Caco-2 (cell line): Measurements from ENCODE around the gene KCTD17. TPM values are rescaled to one million over a fixed set of nuclear protein-coding genes. Genes with fewer than 3 reads are reported as not detected.

ENCODE experiments used
- Bru-seq: library from RNA; stranded (reverse); fragments of 400-500 nt; gene quantifications from one replicate; lab custom pipeline; 2021; lab: Mats Ljungman, UMichigan
- BruChase-seq, 2 experiments: library from RNA; stranded (reverse); fragments of 400-500 nt; gene quantifications; one replicate each; lab custom pipeline; 2021; lab: Mats Ljungman, UMichigan
- BruUV-seq: library from RNA; stranded (reverse); fragments of 400-500 nt; replicated peaks from 2 replicates; lab custom pipeline; 2021; lab: Mats Ljungman, UMichigan
- CTCF ChIA-PET: fragments of 300-600 bp; sonication (Branson Sonifier 250); formaldehyde crosslinking; loops from one replicate; lab custom pipeline; 2022; ENCODE audit warnings: antibody characterized with exemption; lab: Charles Lee
- POLR2A ChIA-PET: fragments of 300-600 bp; sonication (Branson Sonifier 250); formaldehyde crosslinking; loops from one replicate; lab custom pipeline; 2022; ENCODE audit warnings: antibody characterized with exemption; lab: Charles Lee
- DNase-seq, 2 experiments: peaks; one replicate each; pipeline versions ENCODE4 v3.0.0 to v3.0.0-alpha.2; 2020 to 2022
- H3K27me3 ChIP-seq: replicated peaks from 2 replicates; pipeline ENCODE4 v1.6.0; 2011; ENCODE audit warnings: low read length; ENCODE audit not compliant: control insufficient read depth, insufficient read depth
- H3K36me3 ChIP-seq: 2 replicates; pipeline ENCODE4 v1.5.1; 2011; ENCODE audit warnings: low read length; ENCODE audit not compliant: control insufficient read depth, insufficient read depth
- H3K4me1 ChIP-seq: fragments of 250-450 bp; sonication (Bioruptor Pico); 2 replicates; pipeline ENCODE4 v1.5.1; 2020; ENCODE audit warnings: mild to moderate bottlenecking
- H3K4me3 ChIP-seq: 2 replicates; pipeline ENCODE4 v1.5.1; 2011; ENCODE audit warnings: low read depth, mild to moderate bottlenecking, control low read depth, low read length
- H3K9me3 ChIP-seq: fragments of 250-450 bp; sonication (Bioruptor Pico); 2 replicates; pipeline ENCODE4 v1.5.1; 2020; ENCODE audit warnings: mild to moderate bottlenecking, moderate library complexity
- H3K27ac Mint-ChIP-seq: one replicate; pipeline ENCODE4 v1.8.0; 2022; ENCODE audit warnings: mixed read lengths; ENCODE audit not compliant: unreplicated experiment
- H3K27me3 Mint-ChIP-seq: one replicate; pipeline ENCODE4 v1.8.0; 2022; ENCODE audit warnings: mixed read lengths; ENCODE audit not compliant: insufficient read depth, unreplicated experiment
- H3K36me3 Mint-ChIP-seq: one replicate; pipeline ENCODE4 v1.8.0; 2022; ENCODE audit warnings: mild to moderate bottlenecking, mixed read lengths; ENCODE audit not compliant: insufficient read depth, unreplicated experiment
- H3K4me1 Mint-ChIP-seq: one replicate; pipeline ENCODE4 v1.8.0; 2022; ENCODE audit warnings: low read depth, mixed read lengths; ENCODE audit not compliant: unreplicated experiment
- H3K4me3 Mint-ChIP-seq: one replicate; pipeline ENCODE4 v1.8.0; 2022; ENCODE audit warnings: mild to moderate bottlenecking, moderate library complexity, mixed read lengths; ENCODE audit not compliant: unreplicated experiment
- H3K9me3 Mint-ChIP-seq: one replicate; pipeline ENCODE4 v1.8.0; 2022; ENCODE audit warnings: mixed read lengths; ENCODE audit not compliant: unreplicated experiment
- CTCF ChIP-seq, 2 experiments: fragments of 200-600 bp in 1 of 2; IDR thresholded peaks; 1 replicate in 1 of 2; 2 replicates in 1 of 2; pipeline versions ENCODE4 v1.5.1 to v1.8.0; 2011 to 2022; ENCODE audit warnings: antibody characterized with exemption in 1 of 2, control low read depth in 1 of 2, inconsistent platforms in 1 of 2, low read depth in 1 of 2, low read length in 1 of 2, mild to moderate bottlenecking in 1 of 2, moderate library complexity in 1 of 2; ENCODE audit not compliant: insufficient read depth in 1 of 2, severe bottlenecking in 1 of 2, unreplicated experiment in 1 of 2
- intact Hi-C: fragments of 100-400 bp; cut with micrococcal nuclease; formaldehyde crosslinking; loops from one replicate; pipeline ENCODE4 v1.10.0; 2022; ENCODE audit not compliant: unreplicated experiment
- long read RNA-seq: library from polyadenylated mRNA; stranded (forward); transcript quantifications from one replicate; pipeline ENCODE4 v2.0.0, GENCODE V29; 2022
- total RNA-seq: library from RNA; stranded (reverse); gene quantifications from 2 replicates; pipeline ENCODE4 v1.2.3, GENCODE V29; 2022

The KCTD17 gene
- total RNA-seq (17.2 and 19.8 TPM in 2 replicates), Bru-seq, nascent RNA (percentile 41 among the genes with signal in this experiment), BruChase-seq, experiment 1, labeled RNA remaining after a 2-hour chase (percentile 43 among the genes with signal in this experiment), BruChase-seq, experiment 2, labeled RNA remaining after a 6-hour chase (percentile 47 among the genes with signal in this experiment)
- long read RNA-seq, partial matches to known transcripts, result 3 of 5 reads
- long read RNA-seq, other reads (novel, unspliced or antisense), result 0 of 5 reads

GRCh38 chr22:37051391-37052385, at the start of gene KCTD17:
KCTD17 (plus strand) TSS chr22:37051742; CDS start chr22:37051761, 19 bp downstream.
- Histone ChIP-seq H3K4me3 (peak within 1 kb of the TSS; percentile 56), H3K36me3 (no peaks in the 10 kb centered on the region), H3K4me1 (peaks cover 3% of the 10 kb centered on the region; the same call in 1 of the 2 replicates), H3K27me3 (no peaks in the 10 kb centered on the region), H3K9me3 (no peaks in the 10 kb centered on the region)
- POLR2A ChIA-PET, result interaction anchor here (0.5 to 1.9 kb wide), 5 partner anchors 17 to 556 kb away, joined by 3 to 15 read pairs (median 5); no protein-coding TSS in a partner anchor
- CTCF ChIA-PET, result interaction anchor here (0.7 to 1.9 kb wide), 4 partner anchors 15 to 33 kb away, joined by 3 to 6 read pairs (median 4); partner anchors contain the start of genes MPST and TST
- Mint-ChIP-seq H3K9me3 (no peaks in the 10 kb centered on the region), H3K4me3 (peak within 1 kb of the TSS; percentile 72), H3K27me3 (no peaks in the 10 kb centered on the region), H3K4me1 (no peaks in the 10 kb centered on the region), H3K36me3 (no peaks in the 10 kb centered on the region), H3K27ac (no peak within 1 kb of the TSS)
- no peak for TF ChIP-seq CTCF (IDR thresholded peaks at IDR 0.05; ENCODE audit: insufficient read depth in 1 of 2, low read depth in 1 of 2, low read length in 1 of 2, severe bottlenecking in 1 of 2, unreplicated experiment in 1 of 2)
- DNase-seq, result peak; percentile 67 to 84
- no TSS peak for BruUV-seq
- intact Hi-C loops, result loop anchor here (2.0 kb wide), 1 partner anchor 19 kb away; no protein-coding TSS in a partner anchor

- no peaks in the 10 kb centered on the region for H3K27me3 Mint-ChIP-seq
- no TSS peak for BruUV-seq
- peaks cover 7% of the 10 kb centered on the region for H3K4me1 Mint-ChIP-seq
- intact Hi-C loops, result no loop called here
- CTCF ChIA-PET, result no interaction called here
- H3K4me1 ChIP-seq, result peaks cover 3% of the 10 kb centered on the region; the same call in 1 of the 2 replicates
- no peak overlapping the region for H3K4me3 Mint-ChIP-seq
- H3K27me3 ChIP-seq, result no peaks in the 10 kb centered on the region
- no peaks in the 10 kb centered on the region for H3K36me3 ChIP-seq
- TF ChIP-seq CTCF (IDR thresholded peaks at IDR 0.05; ENCODE audit: insufficient read depth in 1 of 2, low read depth in 1 of 2, low read length in 1 of 2, severe bottlenecking in 1 of 2, unreplicated experiment in 1 of 2), result no peak
- DNase-seq, result no peak
- no peaks in the 10 kb centered on the region for H3K36me3 Mint-ChIP-seq
- no peak overlapping the region for H3K4me3 ChIP-seq
- POLR2A ChIA-PET, result no interaction called here
- no peak overlapping the region for H3K27ac Mint-ChIP-seq
- H3K9me3 Mint-ChIP-seq, result no peaks in the 10 kb centered on the region
- H3K9me3 ChIP-seq, result no peaks in the 10 kb centered on the region
These were observed 49.7 kb upstream of the KCTD17 start for GRCh38 chr22:37001826-37002225.

- Mint-ChIP-seq H3K36me3 (no peaks in the 10 kb centered on the region), H3K27me3 (no peaks in the 10 kb centered on the region), H3K27ac (no peak overlapping the region), H3K4me1 (peaks cover 7% of the 10 kb centered on the region), H3K9me3 (no peaks in the 10 kb centered on the region), H3K4me3 (no peak overlapping the region)
- no peak for DNase-seq
- no peak for TF ChIP-seq CTCF (IDR thresholded peaks at IDR 0.05; ENCODE audit: insufficient read depth in 1 of 2, low read depth in 1 of 2, low read length in 1 of 2, severe bottlenecking in 1 of 2, unreplicated experiment in 1 of 2)
- H3K27me3 ChIP-seq, result no peaks in the 10 kb centered on the region
- ChIA-PET POLR2A (no interaction called here), CTCF (no interaction called here)
- BruUV-seq, result no TSS peak
- intact Hi-C loops, result no loop called here
- H3K9me3 ChIP-seq, result no peaks in the 10 kb centered on the region
- H3K4me3 ChIP-seq, result no peak overlapping the region
- H3K36me3 ChIP-seq, result no peaks in the 10 kb centered on the region
- H3K4me1 ChIP-seq, result peaks cover 3% of the 10 kb centered on the region; the same call in 1 of the 2 replicates
These were observed 48.9 kb upstream of the KCTD17 start for GRCh38 chr22:37002633-37003032.
